Measurements from ENCODE around the gene BRWD1. TPM values are rescaled to one million over a fixed set of nuclear protein-coding genes. Genes with fewer than 3 reads are reported as not detected.

BRWD1 gene
- total and polyA plus RNA-seq, 10 donors: 7.2 to 98.0 (median 55.7) TPM

GRCh38 chr21:39321424-39321823, 8.0 kb upstream of the BRWD1 start:
- WGBS, 5 donors: 85 to 90% (median 87%) methylated on average over 6 of the region's 6 CpGs
- Histone ChIP-seq H3K4me3 (no peak overlapping the region), H3K36me3 (no peaks in the 10 kb centered on the region), H3K27me3 (replicated peaks in 1 of 7) (no peaks in the 10 kb centered on the region), H3K4me1 (peaks cover 0 to 17% (median 0%) of the 10 kb centered on the region in 6 donors), H3K9me3 (no peaks in the 10 kb centered on the region), H3K27ac (no peak overlapping the region)
- intact Hi-C loops (cut with DNase I; ENCODE audit: low total_unique reads): no loop called here
- DNase-seq: no peak
- TF ChIP-seq CTCF (IDR thresholded peaks at IDR 0.05 in 8 of 11, conservative IDR thresholded peaks at IDR 0.05 in 3 of 11) (no peak), POLR2AphosphoS5 (IDR thresholded peaks at IDR 0.05) (no peak), POLR2A (IDR thresholded peaks at IDR 0.05) (no peak)

- Histone ChIP-seq H3K4me3 (no peak overlapping the region), H3K9me3 (no peaks in the 10 kb centered on the region), H3K4me1 (peaks cover under 1 to 29% (median 2%) of the 10 kb centered on the region in 6 donors), H3K27me3 (replicated peaks in 1 of 7) (no peaks in the 10 kb centered on the region), H3K27ac (no peak overlapping the region), H3K36me3 (no peaks in the 10 kb centered on the region)
- TF ChIP-seq POLR2A (IDR thresholded peaks at IDR 0.05) (no peak), CTCF (IDR thresholded peaks at IDR 0.05 in 8 of 11, conservative IDR thresholded peaks at IDR 0.05 in 3 of 11) (no peak), POLR2AphosphoS5 (IDR thresholded peaks at IDR 0.05) (no peak)
- intact Hi-C loops (cut with DNase I; ENCODE audit: low total_unique reads): loop anchor here (10.0 kb wide), 1 partner anchor 65 kb away; a partner anchor contains a TSS
- WGBS, 5 donors: 87 to 93% (median 89%) methylated on average over 3 of the region's 3 CpGs
- DNase-seq: no peak
Observed at GRCh38 chr21:39319814-39320332, 6.4 kb upstream of the BRWD1 start.

GRCh38 chr21:39319251-39319756, 5.9 kb upstream of the BRWD1 start:
- Histone ChIP-seq H3K27ac (no peak overlapping the region), H3K27me3 (replicated peaks in 1 of 7) (no peaks in the 10 kb centered on the region), H3K36me3 (no peaks in the 10 kb centered on the region), H3K4me1 (peaks cover 5 to 34% (median 8%) of the 10 kb centered on the region in 6 donors), H3K4me3 (no peak overlapping the region), H3K9me3 (no peaks in the 10 kb centered on the region)
- TF ChIP-seq POLR2AphosphoS5 (IDR thresholded peaks at IDR 0.05): no peak
- TF ChIP-seq POLR2A (IDR thresholded peaks at IDR 0.05): no peak
- no peak for TF ChIP-seq CTCF (IDR thresholded peaks at IDR 0.05 in 8 of 11, conservative IDR thresholded peaks at IDR 0.05 in 3 of 11)
- 85 to 91% (median 87%) methylated on average over 6 of the region's 6 CpGs for WGBS, 5 donors
- no peak for DNase-seq
- intact Hi-C loops (cut with DNase I; ENCODE audit: low total_unique reads): loop anchor here (10.0 kb wide), 1 partner anchor 65 kb away; a partner anchor contains a TSS

GRCh38 chr21:39318091-39318959, 4.9 kb upstream of the BRWD1 start:
- WGBS, 5 donors: 74 to 86% (median 74%) methylated on average over 8 of the region's 8 CpGs
- H3K27me3 ChIP-seq (replicated peaks in 1 of 7): no peaks in the 10 kb centered on the region
- intact Hi-C loops (cut with DNase I; ENCODE audit: low total_unique reads): loop anchor here (10.0 kb wide), 1 partner anchor 66 kb away; a partner anchor contains a TSS
- no peaks in the 10 kb centered on the region for H3K9me3 ChIP-seq
- H3K36me3 ChIP-seq: no peaks in the 10 kb centered on the region
- H3K4me3 ChIP-seq: no peak overlapping the region
- no peak for TF ChIP-seq POLR2A (IDR thresholded peaks at IDR 0.05)
- TF ChIP-seq POLR2AphosphoS5 (IDR thresholded peaks at IDR 0.05): no peak
- no peak for TF ChIP-seq CTCF (IDR thresholded peaks at IDR 0.05 in 8 of 11, conservative IDR thresholded peaks at IDR 0.05 in 3 of 11)
- no peak overlapping the region for H3K27ac ChIP-seq
- peaks cover 5 to 37% (median 10%) of the 10 kb centered on the region in 6 donors for H3K4me1 ChIP-seq
- no peak for DNase-seq
